ENCODE data around the gene MCTP1.

GRCh38 chr5:94901191-94901979, 383.5 kb downstream of the MCTP1 start:
- TF ChIP-seq, protein P1, sequence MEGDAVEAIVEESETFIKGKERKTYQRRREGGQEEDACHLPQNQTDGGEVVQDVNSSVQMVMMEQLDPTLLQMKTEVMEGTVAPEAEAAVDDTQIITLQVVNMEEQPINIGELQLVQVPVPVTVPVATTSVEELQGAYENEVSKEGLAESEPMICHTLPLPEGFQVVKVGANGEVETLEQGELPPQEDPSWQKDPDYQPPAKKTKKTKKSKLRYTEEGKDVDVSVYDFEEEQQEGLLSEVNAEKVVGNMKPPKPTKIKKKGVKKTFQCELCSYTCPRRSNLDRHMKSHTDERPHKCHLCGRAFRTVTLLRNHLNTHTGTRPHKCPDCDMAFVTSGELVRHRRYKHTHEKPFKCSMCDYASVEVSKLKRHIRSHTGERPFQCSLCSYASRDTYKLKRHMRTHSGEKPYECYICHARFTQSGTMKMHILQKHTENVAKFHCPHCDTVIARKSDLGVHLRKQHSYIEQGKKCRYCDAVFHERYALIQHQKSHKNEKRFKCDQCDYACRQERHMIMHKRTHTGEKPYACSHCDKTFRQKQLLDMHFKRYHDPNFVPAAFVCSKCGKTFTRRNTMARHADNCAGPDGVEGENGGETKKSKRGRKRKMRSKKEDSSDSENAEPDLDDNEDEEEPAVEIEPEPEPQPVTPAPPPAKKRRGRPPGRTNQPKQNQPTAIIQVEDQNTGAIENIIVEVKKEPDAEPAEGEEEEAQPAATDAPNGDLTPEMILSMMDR (conservative IDR thresholded peaks at IDR 0.05; ENCODE audit: low read length), result no peak
- no peak for TF ChIP-seq EZH2phosphoT487 (IDR thresholded peaks at IDR 0.05; ENCODE audit: borderline replicate concordance, low read depth, low read length)
